GM23338 (cell line): ENCODE results near the gene TPP1. TPM values are rescaled to one million over a fixed set of nuclear protein-coding genes. Genes with fewer than 3 reads are reported as not detected.

Experiments used
- ATAC-seq: fragments of 200-7000 bp; cut with Tn5 transposase; 3 replicates; pipeline ENCODE4 v1.9.1; 2020
- DNase-seq: peaks from one replicate; pipeline ENCODE4 v3.0.0-alpha.2; 2015; ENCODE audit warnings: low spot score
- H2AFZ ChIP-seq: fragments of 200-600 bp; sonication (generic); 2 replicates; pipeline ENCODE4 v1.8.0; 2016; ENCODE audit warnings: antibody characterized with exemption, mild to moderate bottlenecking, moderate library complexity
- H3F3A ChIP-seq: fragments of 200-600 bp; sonication (generic); replicated peaks from 2 replicates; pipeline ENCODE4 v1.8.0; 2017; ENCODE audit warnings: antibody characterized with exemption, mixed run types, low read depth
- H3K27ac ChIP-seq: fragments of 200-600 bp; sonication (generic); 2 replicates; pipeline ENCODE4 v1.6.1; 2016; ENCODE audit warnings: low read depth
- H3K27me3 ChIP-seq: fragments of 200-600 bp; sonication (generic); 2 replicates; pipeline ENCODE4 v1.8.0; 2016; ENCODE audit warnings: mild to moderate bottlenecking, mixed run types, moderate library complexity; ENCODE audit not compliant: insufficient read depth
- H3K36me3 ChIP-seq: fragments of 200-600 bp; sonication (generic); 2 replicates; pipeline ENCODE4 v1.8.0; 2016; ENCODE audit warnings: mild to moderate bottlenecking; ENCODE audit not compliant: insufficient read depth
- H3K4me1 ChIP-seq: fragments of 200-600 bp; sonication (generic); 2 replicates; pipeline ENCODE4 v1.8.0; 2016; ENCODE audit warnings: mild to moderate bottlenecking, moderate library complexity; ENCODE audit not compliant: insufficient read depth
- H3K4me2 ChIP-seq: fragments of 200-600 bp; sonication (generic); 2 replicates; pipeline ENCODE4 v1.7.1; 2017; ENCODE audit warnings: mixed run types
- H3K4me3 ChIP-seq: fragments of 200-600 bp; sonication (generic); 2 replicates; pipeline ENCODE4 v1.6.1; 2016; ENCODE audit warnings: mixed run types
- H3K79me2 ChIP-seq: fragments of 200-600 bp; sonication (generic); replicated peaks from 2 replicates; pipeline ENCODE4 v1.8.0; 2017; ENCODE audit warnings: mild to moderate bottlenecking; ENCODE audit not compliant: insufficient read depth
- H3K9me2 ChIP-seq: fragments of 200-600 bp; sonication (generic); 2 replicates; pipeline ENCODE4 v1.8.0; 2017; ENCODE audit not compliant: insufficient read depth
- H4K20me1 ChIP-seq: fragments of 200-600 bp; sonication (generic); replicated peaks from 2 replicates; pipeline ENCODE4 v1.8.0; 2017; ENCODE audit warnings: mild to moderate bottlenecking; ENCODE audit not compliant: insufficient read depth
- H3K27ac Mint-ChIP-seq: 2 replicates; pipeline ENCODE4 v1.8.0; 2020; ENCODE audit warnings: inconsistent platforms, mild to moderate bottlenecking, moderate library complexity, mixed read lengths
- H3K27me3 Mint-ChIP-seq: 3 replicates; pipeline ENCODE4 v1.8.0; 2022; ENCODE audit warnings: low read depth, mild to moderate bottlenecking, moderate library complexity, mixed read lengths, inconsistent platforms; ENCODE audit not compliant: insufficient read depth, poor library complexity
- H3K36me3 Mint-ChIP-seq: 3 replicates; pipeline ENCODE4 v1.8.0; 2021; ENCODE audit warnings: low read depth, mild to moderate bottlenecking, inconsistent platforms, moderate library complexity, mixed read lengths
- H3K4me1 Mint-ChIP-seq: 3 replicates; pipeline ENCODE4 v1.8.0; 2020; ENCODE audit warnings: mild to moderate bottlenecking, inconsistent platforms, mixed read lengths
- H3K4me3 Mint-ChIP-seq: 3 replicates; pipeline ENCODE4 v1.8.0; 2021; ENCODE audit warnings: moderate library complexity, mild to moderate bottlenecking, inconsistent platforms, mixed read lengths
- H3K9me3 Mint-ChIP-seq: 3 replicates; pipeline ENCODE4 v1.8.0; 2020; ENCODE audit warnings: moderate library complexity, mild to moderate bottlenecking, inconsistent platforms, mixed read lengths
- EZH2 ChIP-seq: fragments of 200-600 bp; sonication (generic); IDR thresholded peaks from one replicate; pipeline ENCODE4 v1.8.0; 2017; ENCODE audit warnings: antibody characterized with exemption, mild to moderate bottlenecking, low read depth; ENCODE audit not compliant: unreplicated experiment
- EZH2phosphoT487 ChIP-seq: fragments of 200-600 bp; sonication (generic); IDR thresholded peaks from one replicate; pipeline ENCODE4 v1.8.1; 2018; ENCODE audit warnings: antibody characterized with exemption; ENCODE audit not compliant: unreplicated experiment
- JUNB ChIP-seq: IDR thresholded peaks from one replicate; pipeline ENCODE4 v1.6.1; 2016; ENCODE audit warnings: antibody characterized with exemption; ENCODE audit not compliant: unreplicated experiment
- NANOG ChIP-seq: IDR thresholded peaks from 2 replicates; pipeline ENCODE4 v1.6.1; 2016; ENCODE audit warnings: antibody characterized with exemption, borderline replicate concordance
- POLR2AphosphoS5 ChIP-seq: IDR thresholded peaks from 2 replicates; pipeline ENCODE4 v1.6.1; 2016; ENCODE audit warnings: antibody characterized with exemption, low read depth
- ZNF114 ChIP-seq: fragments of 250-450 bp; sonication (Bioruptor Pico); IDR thresholded peaks from 2 replicates; pipeline ENCODE4 v1.5.0; 2020; ENCODE audit warnings: mild to moderate bottlenecking, moderate library complexity
- polyA plus RNA-seq: library from polyadenylated mRNA; unstranded; fragments of >200 nt; fragmentation: Nextera tagmentation; extraction: Ambion mirVana; gene quantifications from 2 replicates; pipeline ENCODE4 v1.2.1, GENCODE V29; 2016
- total RNA-seq: library from RNA; depleted of rRNA; stranded (reverse); fragments of >200 nt; shearing (Covaris generic); gene quantifications from 2 replicates; pipeline ENCODE4 v1.2.3, GENCODE V29; 2014
- TF ChIP-seq, protein P1 (sequence below), 2 experiments: fragments of 200-600 bp in 1 of 2; sonication (generic) in 1 of 2; conservative IDR thresholded peaks; 2 replicates each; pipeline versions ENCODE4 v1.5.1 to v1.6.1; 2016 to 2017; ENCODE audit warnings: antibody characterized with exemption in 2 of 2, low read depth in 2 of 2, mild to moderate bottlenecking in 2 of 2, moderate library complexity in 1 of 2
- TF ChIP-seq, protein P2 (sequence below): fragments of 250-450 bp; sonication (Bioruptor Pico); IDR thresholded peaks from 2 replicates; pipeline ENCODE4 v1.5.0; 2020; ENCODE audit warnings: mild to moderate bottlenecking, moderate library complexity
- TF ChIP-seq, protein P3 (sequence below): IDR thresholded peaks from 2 replicates; pipeline ENCODE4 v1.6.1; 2016; ENCODE audit warnings: antibody characterized with exemption

TPP1 gene
- total and polyA plus RNA-seq, 2 experiments from 2014 or later, result 21.7 to 49.7 TPM

DNA sequence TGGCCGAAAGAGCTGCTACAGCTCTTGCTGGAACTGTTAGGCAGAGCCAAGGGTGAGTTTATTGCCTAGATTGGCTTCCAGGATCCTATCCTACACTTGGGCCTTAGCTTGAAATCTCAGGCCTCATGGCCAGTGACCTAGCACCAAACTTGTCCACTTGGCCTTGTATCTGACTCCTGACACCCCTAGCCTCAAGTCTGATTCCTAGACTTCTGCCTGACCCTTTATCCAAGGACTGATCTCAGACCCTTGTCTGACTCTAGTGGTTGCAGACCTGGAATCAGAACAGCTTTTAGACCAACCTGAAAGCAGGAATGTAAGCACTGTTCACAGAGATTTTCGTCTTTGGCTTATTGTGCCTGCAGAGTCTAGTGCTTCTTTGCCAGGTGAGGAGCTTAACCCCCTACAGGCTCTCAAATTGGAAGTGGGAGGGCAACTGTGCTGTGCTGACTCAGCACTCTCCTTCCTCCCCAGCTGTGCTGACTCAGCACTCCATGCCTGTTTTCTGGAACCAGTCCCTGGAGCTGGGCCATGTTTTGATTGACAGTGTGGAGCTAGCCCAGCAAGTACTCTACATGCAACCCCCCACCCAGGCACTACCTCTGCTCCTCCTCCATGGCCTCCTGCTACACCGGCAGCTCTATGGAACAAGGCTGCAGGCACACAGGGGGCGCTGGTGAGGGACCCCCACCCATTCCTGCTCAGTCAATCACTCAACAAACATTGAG, 50.9 kb downstream of the TPP1 start:
- H3K9me3 Mint-ChIP-seq, result no peaks in the 10 kb centered on the region
- H3K4me3 ChIP-seq, result no peak overlapping the region
- H3K79me2 ChIP-seq, result no peaks in the 10 kb centered on the region
- H3K4me3 Mint-ChIP-seq, result no peak overlapping the region
- H3K27me3 Mint-ChIP-seq, result peaks cover 14% of the 10 kb centered on the region
- H3F3A ChIP-seq, result no peaks in the 10 kb centered on the region
- peaks cover 3% of the 10 kb centered on the region; the same call in 1 of the 3 replicates for H3K36me3 Mint-ChIP-seq
- no peak overlapping the region for H3K27ac ChIP-seq
- no peaks in the 10 kb centered on the region for H4K20me1 ChIP-seq
- ATAC-seq (peak; percentile 71), DNase-seq (peak; percentile 67)
- TF ChIP-seq, protein P1, sequence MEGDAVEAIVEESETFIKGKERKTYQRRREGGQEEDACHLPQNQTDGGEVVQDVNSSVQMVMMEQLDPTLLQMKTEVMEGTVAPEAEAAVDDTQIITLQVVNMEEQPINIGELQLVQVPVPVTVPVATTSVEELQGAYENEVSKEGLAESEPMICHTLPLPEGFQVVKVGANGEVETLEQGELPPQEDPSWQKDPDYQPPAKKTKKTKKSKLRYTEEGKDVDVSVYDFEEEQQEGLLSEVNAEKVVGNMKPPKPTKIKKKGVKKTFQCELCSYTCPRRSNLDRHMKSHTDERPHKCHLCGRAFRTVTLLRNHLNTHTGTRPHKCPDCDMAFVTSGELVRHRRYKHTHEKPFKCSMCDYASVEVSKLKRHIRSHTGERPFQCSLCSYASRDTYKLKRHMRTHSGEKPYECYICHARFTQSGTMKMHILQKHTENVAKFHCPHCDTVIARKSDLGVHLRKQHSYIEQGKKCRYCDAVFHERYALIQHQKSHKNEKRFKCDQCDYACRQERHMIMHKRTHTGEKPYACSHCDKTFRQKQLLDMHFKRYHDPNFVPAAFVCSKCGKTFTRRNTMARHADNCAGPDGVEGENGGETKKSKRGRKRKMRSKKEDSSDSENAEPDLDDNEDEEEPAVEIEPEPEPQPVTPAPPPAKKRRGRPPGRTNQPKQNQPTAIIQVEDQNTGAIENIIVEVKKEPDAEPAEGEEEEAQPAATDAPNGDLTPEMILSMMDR (conservative IDR thresholded peaks at IDR 0.05; ENCODE audit: low read depth in 2 of 2), result peak; percentile 53 to 59
- no peak for TF ChIP-seq JUNB
- H3K27ac Mint-ChIP-seq, result peak overlapping the region; percentile 92
- H3K4me2 ChIP-seq, result no peak overlapping the region
- H3K27me3 ChIP-seq, result peaks cover 10% of the 10 kb centered on the region; the same call in 1 of the 2 replicates
- peaks cover 6% of the 10 kb centered on the region; the same call in 1 of the 2 replicates for H3K4me1 ChIP-seq
- no peaks in the 10 kb centered on the region for H3K36me3 ChIP-seq
- peaks cover 22% of the 10 kb centered on the region for H3K4me1 Mint-ChIP-seq
- H3K9me2 ChIP-seq, result no peaks in the 10 kb centered on the region
- no peak overlapping the region for H2AFZ ChIP-seq

DNA sequence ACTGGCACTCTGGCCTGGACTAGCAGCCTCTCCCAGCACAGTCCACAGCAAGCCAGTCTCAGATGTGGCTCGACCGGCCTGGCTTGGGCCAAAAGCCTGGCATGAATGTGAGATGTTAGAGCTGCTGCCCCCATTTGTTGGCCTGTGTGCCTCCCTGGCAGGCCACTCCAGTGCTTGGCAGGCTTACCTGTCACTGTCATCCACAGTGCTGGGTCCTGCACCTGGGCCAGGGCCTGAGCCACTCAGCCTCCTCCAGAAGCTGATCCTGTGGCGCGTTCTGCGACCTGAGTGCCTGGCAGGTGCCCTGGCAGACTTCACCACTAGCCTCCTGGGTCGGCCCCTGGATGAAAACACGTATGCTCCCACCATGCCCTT, 51.9 kb downstream of the TPP1 start:
- no peaks in the 10 kb centered on the region for H4K20me1 ChIP-seq
- peaks cover 3% of the 10 kb centered on the region; the same call in 1 of the 3 replicates for H3K36me3 Mint-ChIP-seq
- DNase-seq, result no peak
- TF ChIP-seq, protein P2, sequence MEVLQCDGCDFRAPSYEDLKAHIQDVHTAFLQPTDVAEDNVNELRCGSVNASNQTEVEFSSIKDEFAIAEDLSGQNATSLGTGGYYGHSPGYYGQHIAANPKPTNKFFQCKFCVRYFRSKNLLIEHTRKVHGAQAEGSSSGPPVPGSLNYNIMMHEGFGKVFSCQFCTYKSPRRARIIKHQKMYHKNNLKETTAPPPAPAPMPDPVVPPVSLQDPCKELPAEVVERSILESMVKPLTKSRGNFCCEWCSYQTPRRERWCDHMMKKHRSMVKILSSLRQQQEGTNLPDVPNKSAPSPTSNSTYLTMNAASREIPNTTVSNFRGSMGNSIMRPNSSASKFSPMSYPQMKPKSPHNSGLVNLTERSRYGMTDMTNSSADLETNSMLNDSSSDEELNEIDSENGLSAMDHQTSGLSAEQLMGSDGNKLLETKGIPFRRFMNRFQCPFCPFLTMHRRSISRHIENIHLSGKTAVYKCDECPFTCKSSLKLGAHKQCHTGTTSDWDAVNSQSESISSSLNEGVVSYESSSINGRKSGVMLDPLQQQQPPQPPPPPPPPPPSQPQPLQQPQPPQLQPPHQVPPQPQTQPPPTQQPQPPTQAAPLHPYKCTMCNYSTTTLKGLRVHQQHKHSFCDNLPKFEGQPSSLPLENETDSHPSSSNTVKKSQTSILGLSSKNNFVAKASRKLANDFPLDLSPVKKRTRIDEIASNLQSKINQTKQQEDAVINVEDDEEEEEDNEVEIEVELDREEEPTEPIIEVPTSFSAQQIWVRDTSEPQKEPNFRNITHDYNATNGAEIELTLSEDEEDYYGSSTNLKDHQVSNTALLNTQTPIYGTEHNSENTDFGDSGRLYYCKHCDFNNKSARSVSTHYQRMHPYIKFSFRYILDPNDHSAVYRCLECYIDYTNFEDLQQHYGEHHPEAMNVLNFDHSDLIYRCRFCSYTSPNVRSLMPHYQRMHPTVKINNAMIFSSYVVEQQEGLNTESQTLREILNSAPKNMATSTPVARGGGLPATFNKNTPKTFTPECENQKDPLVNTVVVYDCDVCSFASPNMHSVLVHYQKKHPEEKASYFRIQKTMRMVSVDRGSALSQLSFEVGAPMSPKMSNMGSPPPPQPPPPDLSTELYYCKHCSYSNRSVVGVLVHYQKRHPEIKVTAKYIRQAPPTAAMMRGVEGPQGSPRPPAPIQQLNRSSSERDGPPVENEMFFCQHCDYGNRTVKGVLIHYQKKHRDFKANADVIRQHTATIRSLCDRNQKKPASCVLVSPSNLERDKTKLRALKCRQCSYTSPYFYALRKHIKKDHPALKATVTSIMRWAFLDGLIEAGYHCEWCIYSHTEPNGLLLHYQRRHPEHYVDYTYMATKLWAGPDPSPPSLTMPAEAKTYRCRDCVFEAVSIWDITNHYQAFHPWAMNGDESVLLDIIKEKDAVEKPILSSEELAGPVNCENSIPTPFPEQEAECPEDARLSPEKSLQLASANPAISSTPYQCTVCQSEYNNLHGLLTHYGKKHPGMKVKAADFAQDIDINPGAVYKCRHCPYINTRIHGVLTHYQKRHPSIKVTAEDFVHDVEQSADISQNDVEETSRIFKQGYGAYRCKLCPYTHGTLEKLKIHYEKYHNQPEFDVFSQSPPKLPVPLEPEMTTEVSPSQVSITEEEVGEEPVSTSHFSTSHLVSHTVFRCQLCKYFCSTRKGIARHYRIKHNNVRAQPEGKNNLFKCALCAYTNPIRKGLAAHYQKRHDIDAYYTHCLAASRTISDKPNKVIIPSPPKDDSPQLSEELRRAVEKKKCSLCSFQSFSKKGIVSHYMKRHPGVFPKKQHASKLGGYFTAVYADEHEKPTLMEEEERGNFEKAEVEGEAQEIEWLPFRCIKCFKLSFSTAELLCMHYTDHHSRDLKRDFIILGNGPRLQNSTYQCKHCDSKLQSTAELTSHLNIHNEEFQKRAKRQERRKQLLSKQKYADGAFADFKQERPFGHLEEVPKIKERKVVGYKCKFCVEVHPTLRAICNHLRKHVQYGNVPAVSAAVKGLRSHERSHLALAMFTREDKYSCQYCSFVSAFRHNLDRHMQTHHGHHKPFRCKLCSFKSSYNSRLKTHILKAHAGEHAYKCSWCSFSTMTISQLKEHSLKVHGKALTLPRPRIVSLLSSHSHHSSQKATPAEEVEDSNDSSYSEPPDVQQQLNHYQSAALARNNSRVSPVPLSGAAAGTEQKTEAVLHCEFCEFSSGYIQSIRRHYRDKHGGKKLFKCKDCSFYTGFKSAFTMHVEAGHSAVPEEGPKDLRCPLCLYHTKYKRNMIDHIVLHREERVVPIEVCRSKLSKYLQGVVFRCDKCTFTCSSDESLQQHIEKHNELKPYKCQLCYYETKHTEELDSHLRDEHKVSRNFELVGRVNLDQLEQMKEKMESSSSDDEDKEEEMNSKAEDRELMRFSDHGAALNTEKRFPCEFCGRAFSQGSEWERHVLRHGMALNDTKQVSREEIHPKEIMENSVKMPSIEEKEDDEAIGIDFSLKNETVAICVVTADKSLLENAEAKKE (CRISPR knock-in tag), result no peak
- no peak for TF ChIP-seq NANOG
- TF ChIP-seq, protein P3, sequence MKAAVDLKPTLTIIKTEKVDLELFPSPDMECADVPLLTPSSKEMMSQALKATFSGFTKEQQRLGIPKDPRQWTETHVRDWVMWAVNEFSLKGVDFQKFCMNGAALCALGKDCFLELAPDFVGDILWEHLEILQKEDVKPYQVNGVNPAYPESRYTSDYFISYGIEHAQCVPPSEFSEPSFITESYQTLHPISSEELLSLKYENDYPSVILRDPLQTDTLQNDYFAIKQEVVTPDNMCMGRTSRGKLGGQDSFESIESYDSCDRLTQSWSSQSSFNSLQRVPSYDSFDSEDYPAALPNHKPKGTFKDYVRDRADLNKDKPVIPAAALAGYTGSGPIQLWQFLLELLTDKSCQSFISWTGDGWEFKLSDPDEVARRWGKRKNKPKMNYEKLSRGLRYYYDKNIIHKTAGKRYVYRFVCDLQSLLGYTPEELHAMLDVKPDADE, result no peak
- no peak for TF ChIP-seq ZNF114
- no peak for TF ChIP-seq JUNB
- no peak for TF ChIP-seq EZH2
- no peak for TF ChIP-seq POLR2AphosphoS5
- no peak for TF ChIP-seq EZH2phosphoT487

More for the DNA sequence above, 51.9 kb downstream of the TPP1 start:
- no peak overlapping the region for H3K4me3 ChIP-seq
- H3K27me3 ChIP-seq, result peaks cover 10% of the 10 kb centered on the region; the same call in 1 of the 2 replicates
- H3K79me2 ChIP-seq, result no peaks in the 10 kb centered on the region
- H3K27ac Mint-ChIP-seq, result peak overlapping the region; percentile 53; the same call in 1 of the 2 replicates
- H3K36me3 ChIP-seq, result no peaks in the 10 kb centered on the region
- peaks cover 14% of the 10 kb centered on the region for H3K27me3 Mint-ChIP-seq
- peaks cover 6% of the 10 kb centered on the region; the same call in 1 of the 2 replicates for H3K4me1 ChIP-seq
- no peaks in the 10 kb centered on the region for H3F3A ChIP-seq
- H3K4me3 Mint-ChIP-seq, result no peak overlapping the region
- H3K9me2 ChIP-seq, result no peaks in the 10 kb centered on the region
- no peaks in the 10 kb centered on the region for H3K9me3 Mint-ChIP-seq
- no peak for ATAC-seq
- H2AFZ ChIP-seq, result no peak overlapping the region
- H3K4me2 ChIP-seq, result no peak overlapping the region
- no peak overlapping the region for H3K27ac ChIP-seq
- H3K4me1 Mint-ChIP-seq, result peaks cover 27% of the 10 kb centered on the region
